ENCODE data around the gene MAPKAPK3.

The MAPKAPK3 gene

GRCh38 chr3:50617096-50617791, at the start of gene MAPKAPK3:
MAPKAPK3 (plus strand) TSS chr3:50617151; CDS start chr3:50617566, 415 bp downstream.
- DNase-seq: no peak

DNA sequence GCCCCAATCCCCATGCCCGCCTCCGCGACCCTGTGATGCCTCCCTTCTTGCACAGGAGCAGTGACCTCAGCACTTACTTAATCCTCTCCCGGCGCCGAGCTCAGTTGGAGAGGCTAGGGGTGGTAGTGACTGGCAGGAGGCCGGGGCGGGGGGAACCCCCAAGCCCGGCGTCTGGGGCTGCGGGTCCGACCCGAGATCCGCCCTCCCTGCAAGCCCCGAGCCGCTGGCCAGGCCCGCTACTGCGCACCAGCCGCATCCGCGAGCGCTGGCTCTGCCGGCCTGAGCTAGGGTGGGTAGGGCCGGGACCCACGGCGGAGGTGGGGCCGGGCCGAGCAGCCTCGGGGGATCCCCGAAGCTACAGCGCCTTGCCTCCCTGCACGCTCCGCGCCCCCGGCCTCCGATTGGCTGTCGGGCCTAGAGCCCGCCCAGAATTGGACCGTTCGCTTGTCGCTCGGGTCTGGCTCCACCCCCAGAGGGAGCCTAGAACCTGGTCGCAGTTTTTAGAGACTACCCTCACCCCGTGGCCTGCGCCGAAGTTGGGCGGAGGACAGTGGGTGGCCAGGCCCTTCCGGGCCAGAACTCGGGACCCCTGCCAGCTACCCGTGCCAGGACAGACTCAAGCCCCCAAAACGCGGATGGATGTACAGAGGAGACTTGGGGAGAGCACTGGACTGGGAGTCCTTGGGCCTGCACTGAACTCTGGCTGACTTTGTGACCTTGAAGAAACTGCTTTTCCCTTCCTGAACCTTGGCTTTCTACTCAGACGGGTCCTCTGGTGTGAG, 49.4 kb upstream of the MAPKAPK3 start, which contains the start of gene C3orf18:
C3orf18 (minus strand) TSS at position 362 of the 782 bp plus-strand sequence. CDS start 2,048 bp downstream, outside the sequence.
- DNase-seq: no peak

DNA sequence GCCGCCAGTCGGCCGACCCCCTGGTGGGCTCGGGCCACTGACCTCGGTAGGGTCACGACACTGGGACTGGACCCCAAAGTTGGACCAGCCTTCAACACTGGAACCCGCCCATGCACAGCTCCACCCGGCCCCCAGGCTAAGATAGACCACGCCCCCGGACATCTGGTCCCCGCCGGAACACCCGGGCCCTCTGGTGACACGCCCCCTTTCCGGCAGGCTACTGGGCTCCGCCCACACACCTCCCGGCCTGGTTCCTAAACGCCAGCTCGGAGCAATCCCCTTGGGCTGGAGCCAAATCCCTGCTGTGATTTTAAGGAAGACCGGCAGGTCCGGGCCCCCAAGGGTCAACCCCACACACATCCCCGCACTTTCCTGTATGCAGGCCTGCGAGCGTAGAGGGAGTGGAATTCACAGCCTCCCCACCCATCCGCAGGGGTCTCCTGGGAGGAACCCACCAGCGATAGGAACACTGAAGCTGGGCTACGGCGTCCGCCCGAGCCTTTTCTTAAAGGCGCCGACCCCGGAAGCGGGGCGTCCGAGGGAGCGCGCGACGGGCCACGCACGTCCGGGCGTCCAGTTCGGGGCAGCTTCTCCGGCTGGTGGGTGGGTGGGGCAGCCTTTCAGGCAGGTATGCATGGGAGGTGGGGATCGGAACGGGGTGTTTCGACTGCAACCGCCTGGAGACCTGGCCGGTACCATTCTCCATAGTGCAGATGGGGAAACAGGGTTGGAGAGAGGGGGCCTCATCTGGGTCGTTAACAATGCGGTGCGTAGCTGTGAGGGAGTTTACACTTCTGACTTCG, 47.8 kb upstream of the MAPKAPK3 start, which contains the start of gene HEMK1:
HEMK1 (plus strand) TSS at position 576 of the 803 bp plus-strand sequence. CDS start 1,583 bp downstream, outside the sequence.
- DNase-seq: peak; percentile 82 to 91

- no peak for DNase-seq
Measured at GRCh38 chr3:50570508-50571279, 46.3 kb upstream of the MAPKAPK3 start.

- DNase-seq: no peak
Measured at GRCh38 chr3:50571486-50571885, 45.5 kb upstream of the MAPKAPK3 start.

DNA sequence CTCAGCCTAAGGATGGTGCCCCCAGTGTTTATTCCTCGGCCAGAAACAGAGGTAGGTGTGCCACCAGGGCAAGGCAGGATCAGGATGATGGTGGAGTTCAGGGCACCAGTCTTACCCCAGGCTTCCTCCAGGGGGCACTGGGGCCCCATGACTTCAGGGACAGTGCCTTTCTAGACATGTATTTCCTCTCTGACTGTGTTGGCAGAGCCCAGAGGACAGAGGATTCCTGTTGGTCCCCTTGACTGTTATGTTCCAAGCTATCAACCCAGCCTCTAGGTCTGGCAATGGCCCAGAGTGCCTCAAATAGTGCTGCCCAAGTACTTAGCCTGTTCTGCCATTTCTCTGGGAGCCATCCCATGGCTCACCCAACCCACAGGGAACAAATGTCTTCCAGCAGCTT, 44.8 kb upstream of the MAPKAPK3 start:
- DNase-seq: peak; percentile 4 to 52

DNA sequence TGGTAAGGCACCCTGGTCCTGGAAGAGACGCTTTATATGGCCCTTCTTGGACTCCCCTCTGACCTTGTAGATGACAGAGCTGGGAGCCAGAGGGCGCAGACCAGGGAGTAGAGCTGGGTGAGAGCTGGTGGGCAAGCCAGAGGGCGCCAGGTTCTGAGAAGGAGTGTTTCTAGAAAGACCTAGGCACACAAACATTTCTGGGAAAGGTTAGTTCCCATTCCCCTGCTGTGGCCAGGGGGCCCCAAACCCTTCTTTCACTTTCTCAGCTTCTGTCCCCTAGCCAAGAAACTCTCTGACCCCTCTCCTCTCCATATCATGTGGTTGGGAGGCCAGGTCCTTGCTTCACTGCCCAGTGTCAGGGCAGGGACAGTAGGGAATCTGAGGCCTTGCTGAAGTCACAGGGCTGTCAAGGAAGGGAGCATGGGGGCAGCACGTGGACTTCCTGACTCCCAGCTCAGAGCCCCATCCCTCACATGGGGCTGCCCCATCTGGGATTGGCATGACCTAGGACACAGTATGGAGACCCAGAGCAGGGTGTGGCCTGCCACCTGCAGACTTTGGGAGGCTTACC, 44.1 kb upstream of the MAPKAPK3 start:
- no peak for DNase-seq

DNA sequence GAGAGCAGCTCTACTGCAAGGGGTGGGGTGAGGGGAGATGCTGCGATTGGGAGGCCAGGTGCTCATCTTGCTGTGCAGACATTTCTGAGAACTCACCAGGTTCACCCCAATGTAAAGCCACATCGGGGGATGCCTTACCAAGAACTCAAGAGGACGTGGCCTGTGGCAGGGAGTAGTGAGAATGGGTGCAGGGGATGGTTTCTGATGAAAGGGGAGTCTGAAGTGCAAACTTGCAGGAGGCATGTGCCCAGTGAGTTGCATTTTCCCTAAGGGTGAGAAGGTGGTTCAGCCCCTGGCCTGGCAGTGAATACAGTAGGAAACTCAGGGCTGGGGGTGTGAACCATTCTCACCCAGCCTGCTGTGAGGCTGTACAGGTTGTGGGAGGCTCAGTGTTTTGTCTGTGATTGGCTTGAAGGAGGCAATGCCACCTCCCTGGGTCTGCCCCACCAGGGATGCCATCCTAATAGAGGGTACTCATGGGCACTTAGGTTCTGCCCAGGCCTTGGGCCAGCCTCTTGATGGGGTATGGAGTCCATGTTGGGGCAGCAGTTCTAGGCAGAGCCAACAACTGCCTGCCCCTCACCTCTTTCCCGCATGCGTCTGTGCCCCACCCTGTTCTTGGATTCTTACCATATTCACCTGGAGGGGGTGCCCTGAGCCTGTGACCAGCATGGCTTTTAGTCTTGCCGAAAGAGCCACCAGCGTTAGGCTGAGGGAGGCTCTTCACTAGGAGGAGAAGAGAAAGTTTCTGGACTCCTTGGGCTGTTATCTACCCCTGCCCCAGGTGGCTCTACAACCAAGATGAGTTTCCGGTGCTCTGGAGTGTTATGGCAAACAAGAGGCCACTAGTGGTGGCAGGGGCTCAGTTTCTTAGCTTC, 43.1 kb upstream of the MAPKAPK3 start:
- no peak for DNase-seq

GRCh38 chr3:50574444-50574831, 42.5 kb upstream of the MAPKAPK3 start:
- DNase-seq: no peak

DNA sequence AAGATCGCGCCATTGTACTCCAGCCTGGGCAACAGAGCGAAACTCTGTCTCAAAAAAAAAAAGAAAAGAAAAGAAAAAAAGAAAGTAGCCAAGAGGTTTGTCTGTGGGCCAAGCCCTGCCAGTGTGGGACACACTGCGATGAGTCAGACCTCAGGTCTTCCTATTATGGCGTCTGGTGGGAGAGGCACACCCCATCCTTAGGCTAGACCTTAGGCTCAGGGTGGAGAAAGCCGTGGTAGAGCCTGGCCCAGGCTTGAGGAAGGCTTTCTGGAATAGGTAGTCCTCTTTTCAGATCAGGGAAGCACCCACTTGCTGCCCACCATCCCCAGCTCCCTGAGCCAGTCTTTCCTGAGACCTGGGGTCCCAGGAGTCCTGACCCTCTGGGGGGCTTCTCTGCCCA, 41.6 kb upstream of the MAPKAPK3 start:
- no peak for DNase-seq

GRCh38 chr3:50577348-50577747, 39.6 kb upstream of the MAPKAPK3 start:
- no peak for DNase-seq

DNA sequence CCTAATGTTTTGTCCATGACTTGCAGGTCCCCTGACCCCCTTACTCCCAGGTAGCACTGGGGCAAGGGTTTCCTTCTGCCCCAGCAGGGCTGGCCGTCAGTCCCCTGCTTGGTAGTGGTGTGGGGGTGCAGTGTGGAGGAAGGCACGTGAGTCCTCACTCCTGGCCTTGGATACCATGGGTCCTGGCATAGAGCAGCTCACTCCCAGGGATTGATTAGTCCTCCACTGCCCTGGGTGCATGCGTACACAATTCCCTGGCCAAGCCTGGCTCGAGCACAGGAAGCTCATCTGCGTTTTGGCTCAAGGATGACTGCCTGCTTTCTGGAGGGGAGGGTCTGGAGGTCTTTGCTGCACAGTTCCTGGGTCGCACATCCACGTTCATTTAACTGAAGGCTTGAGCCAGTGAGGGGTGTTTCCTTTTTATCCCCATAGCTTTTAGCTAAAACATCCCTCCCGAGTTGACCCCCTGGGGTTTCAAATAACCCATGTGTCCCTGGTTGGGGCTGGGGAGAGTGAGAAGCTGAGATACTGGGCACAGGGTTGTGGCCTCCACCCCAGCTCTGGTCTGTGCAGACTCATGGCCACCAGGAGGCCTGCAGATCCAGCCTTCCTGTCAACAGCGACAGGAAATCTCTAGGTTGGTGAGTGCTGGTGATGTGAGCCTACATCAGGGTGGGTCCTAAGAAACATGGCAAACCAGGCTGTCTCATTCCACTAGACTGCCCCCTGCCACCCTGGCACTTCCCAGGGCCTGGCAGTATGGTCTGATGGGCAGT, 36.1 kb upstream of the MAPKAPK3 start:
- no peak for DNase-seq

DNA sequence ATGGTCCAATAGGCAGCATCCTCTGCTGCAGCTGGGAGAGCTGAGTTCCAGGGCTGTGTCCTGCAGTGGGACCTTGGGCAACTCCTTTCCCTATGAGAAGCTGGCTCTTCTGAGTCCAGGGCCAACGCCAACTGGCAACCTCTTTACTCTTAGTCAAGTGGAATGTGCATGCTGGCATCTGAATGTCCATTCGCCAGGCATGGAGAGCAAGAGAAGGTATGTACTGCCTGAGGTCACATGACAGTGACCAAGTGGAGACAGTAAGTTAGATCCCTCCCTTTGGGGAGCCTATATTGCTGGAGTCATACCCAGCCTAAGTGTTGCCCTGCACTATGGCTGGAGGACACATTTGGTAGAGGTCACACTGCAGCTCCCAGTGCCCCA, 35.5 kb upstream of the MAPKAPK3 start:
- DNase-seq: no peak

DNA sequence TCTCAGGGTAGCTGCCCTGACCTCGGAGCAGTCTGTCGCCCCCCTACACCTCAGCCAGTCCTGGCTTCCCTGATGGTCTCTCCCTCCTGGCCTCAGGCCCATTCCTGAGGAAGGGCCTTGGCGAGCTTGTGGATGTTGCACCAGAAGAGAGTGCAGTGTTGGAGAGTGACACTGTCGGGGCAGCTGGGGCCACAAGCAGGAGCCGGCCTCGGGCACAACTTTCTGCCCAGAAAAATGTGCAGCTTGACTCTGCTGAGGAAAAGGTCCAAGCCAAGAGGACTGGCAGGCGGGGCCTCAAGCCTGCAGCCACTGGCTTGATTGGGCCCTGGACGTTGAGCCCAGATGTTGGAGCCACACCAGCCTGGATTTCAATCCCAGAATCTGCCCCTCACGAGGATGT, 34.9 kb upstream of the MAPKAPK3 start:
- DNase-seq: no peak

GRCh38 chr3:50583897-50584296, 33.1 kb upstream of the MAPKAPK3 start:
- DNase-seq: no peak

- no peak for DNase-seq
Measured at GRCh38 chr3:50584391-50584790, 32.6 kb upstream of the MAPKAPK3 start.

GRCh38 chr3:50585919-50586762, 30.8 kb upstream of the MAPKAPK3 start:
- DNase-seq: no peak

DNA sequence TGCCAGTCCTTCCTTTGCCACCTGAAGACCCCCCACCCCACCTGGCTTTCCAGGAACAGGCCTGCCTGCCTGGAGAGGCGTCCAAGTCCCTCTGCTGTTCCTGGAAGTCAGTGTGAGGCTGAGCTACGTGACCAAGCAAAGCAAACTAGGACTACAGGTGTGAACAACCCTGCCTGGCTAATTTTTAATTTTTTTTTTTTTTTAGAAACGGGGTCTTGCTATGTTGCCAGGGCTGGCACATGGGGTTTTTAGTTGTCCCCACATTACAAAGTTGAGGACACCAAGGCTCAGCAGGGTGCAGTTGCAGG, 30.2 kb upstream of the MAPKAPK3 start:
- no peak for DNase-seq

- DNase-seq: no peak
Measured at GRCh38 chr3:50587373-50587772, 29.6 kb upstream of the MAPKAPK3 start.

Data from NCI-H446 (cell line).